Mesendoderm (in vitro differentiated cells): ENCODE measurements around the gene KIAA1328.
"Not testable (repeated sequence)": the region's sequence is repeated elsewhere in the genome, so short reads cannot be mapped to it uniquely, and the experiment has no call there.

Experiments used
- DNase-seq: peaks from one replicate; pipeline ENCODE4 v3.0.0; 2013
- H2AK5ac ChIP-seq: 2 replicates; pipeline ENCODE4 v1.6.1; 2013; ENCODE audit warnings: low read length, inconsistent platforms
- H2BK120ac ChIP-seq: 2 replicates; pipeline ENCODE4 v1.6.1; 2013; ENCODE audit warnings: low read depth, mild to moderate bottlenecking, low read length, moderate library complexity, mixed read lengths
- H2BK15ac ChIP-seq: replicated peaks from 2 replicates; pipeline ENCODE4 v1.6.1; 2013; ENCODE audit warnings: low read depth, mild to moderate bottlenecking, moderate library complexity
- H2BK5ac ChIP-seq: 2 replicates; pipeline ENCODE4 v1.6.1; 2013; ENCODE audit warnings: low read length, inconsistent platforms
- H3K18ac ChIP-seq: 2 replicates; pipeline ENCODE4 v1.6.1; 2013; ENCODE audit warnings: mild to moderate bottlenecking, low read length, mixed read lengths
- H3K23ac ChIP-seq: one replicate; pipeline ENCODE4 v1.6.1; 2013; ENCODE audit warnings: low read length
- H3K27ac ChIP-seq: 2 replicates; pipeline ENCODE4 v1.5.1; 2013; ENCODE audit warnings: low read depth, mild to moderate bottlenecking, inconsistent platforms, low read length, moderate library complexity
- H3K27me3 ChIP-seq: 2 replicates; pipeline ENCODE4 v1.6.1; 2013; ENCODE audit warnings: low read length, control low read depth, mild to moderate bottlenecking, inconsistent platforms; ENCODE audit not compliant: insufficient read depth, poor library complexity
- H3K36me3 ChIP-seq: 2 replicates; pipeline ENCODE4 v1.6.1; 2013; ENCODE audit warnings: low read length, inconsistent platforms; ENCODE audit not compliant: control insufficient read depth, insufficient read depth
- H3K4ac ChIP-seq: one replicate; pipeline ENCODE4 v1.6.1; 2013; ENCODE audit warnings: low read depth, mild to moderate bottlenecking, low read length, moderate library complexity
- H3K4me1 ChIP-seq: 2 replicates; pipeline ENCODE4 v1.6.1; 2013; ENCODE audit warnings: low read depth, low read length, inconsistent platforms; ENCODE audit not compliant: control insufficient read depth
- H3K4me2 ChIP-seq: 2 replicates; pipeline ENCODE4 v1.6.1; 2013; ENCODE audit warnings: low read length
- H3K4me3 ChIP-seq: 2 replicates; pipeline ENCODE4 v1.5.1; 2013; ENCODE audit warnings: mild to moderate bottlenecking, low read length
- H3K56ac ChIP-seq: one replicate; pipeline ENCODE4 v1.6.1; 2013; ENCODE audit warnings: low read length
- H3K79me1 ChIP-seq: 2 replicates; pipeline ENCODE4 v1.6.1; 2013; ENCODE audit warnings: low read length, inconsistent platforms
- H3K79me2 ChIP-seq: 2 replicates; pipeline ENCODE4 v1.6.1; 2013; ENCODE audit warnings: mild to moderate bottlenecking, low read length; ENCODE audit not compliant: control insufficient read depth, insufficient read depth
- H3K9ac ChIP-seq: 2 replicates; pipeline ENCODE4 v1.6.1; 2013; ENCODE audit warnings: low read length, inconsistent platforms
- H4K5ac ChIP-seq: one replicate; pipeline ENCODE4 v1.6.1; 2013; ENCODE audit warnings: low read length
- H4K8ac ChIP-seq: one replicate; pipeline ENCODE4 v1.6.1; 2013; ENCODE audit warnings: low read depth, mild to moderate bottlenecking, control low read depth, low read length, moderate library complexity
- WGBS: extraction: QIAGEN DNeasy Blood & Tissue Kit; methylation state at CpG from one replicate; pipeline ENCODE4 v1.1.7; 2013; ENCODE audit warnings: low lambda C conversion rate, missing lambda C conversion rate; ENCODE audit not compliant: insufficient coverage; ENCODE audit errors: extremely low coverage; 5-methylcytosine and 5-hydroxymethylcytosine counted together

KIAA1328 gene

GRCh38 chr18:36816096-36816495 lies 12.8 kb upstream of the KIAA1328 start:
- H2BK120ac ChIP-seq, H3K4me1 ChIP-seq, H3K79me1 ChIP-seq, H2AK5ac ChIP-seq, H3K27ac ChIP-seq, H3K9ac ChIP-seq, H2BK15ac ChIP-seq, H3K36me3 ChIP-seq, H2BK5ac ChIP-seq, H3K4me2 ChIP-seq, H3K79me2 ChIP-seq, H3K56ac ChIP-seq, H3K4me3 ChIP-seq, H3K18ac ChIP-seq, H4K5ac ChIP-seq, H3K23ac ChIP-seq, H4K8ac ChIP-seq, H3K4ac ChIP-seq, H3K27me3 ChIP-seq: not testable (repeated sequence)
- peak; percentile 35 for DNase-seq

- H3K4me3 ChIP-seq: no peak overlapping the region
- H2BK120ac ChIP-seq: no peak overlapping the region
- no peak overlapping the region for H3K27ac ChIP-seq
- no CpG with 5 or more reads among the region's 1 CpG for WGBS
- no peak for DNase-seq
- no peak overlapping the region for H3K4me2 ChIP-seq
- peaks cover 3% of the 10 kb centered on the region for H3K4me1 ChIP-seq
- no peak overlapping the region for H3K56ac ChIP-seq
- no peak overlapping the region for H4K8ac ChIP-seq
- no peak overlapping the region for H3K9ac ChIP-seq
- no peaks in the 10 kb centered on the region for H3K79me2 ChIP-seq
- no peak overlapping the region for H3K18ac ChIP-seq
- no peaks in the 10 kb centered on the region for H3K79me1 ChIP-seq
- no peak overlapping the region for H4K5ac ChIP-seq
- H2BK15ac ChIP-seq: no peak overlapping the region
- no peak overlapping the region for H3K23ac ChIP-seq
- no peaks in the 10 kb centered on the region for H3K27me3 ChIP-seq
- no peak overlapping the region for H3K4ac ChIP-seq
- H3K36me3 ChIP-seq: no peaks in the 10 kb centered on the region
- H2BK5ac ChIP-seq: no peak overlapping the region
- no peak overlapping the region for H2AK5ac ChIP-seq
Observed at GRCh38 chr18:36817039-36817438, 11.9 kb upstream of the KIAA1328 start.

- DNase-seq: no peak
- Histone ChIP-seq H2BK5ac (no peak overlapping the region), H3K27ac (no peak overlapping the region), H2AK5ac (no peak overlapping the region), H4K8ac (no peak overlapping the region), H3K9ac (no peak overlapping the region), H3K18ac (no peak overlapping the region), H3K4me1 (peaks cover 3% of the 10 kb centered on the region), H3K4me3 (no peak overlapping the region), H3K79me2 (no peaks in the 10 kb centered on the region), H3K23ac (no peak overlapping the region), H3K4me2 (no peak overlapping the region), H3K4ac (no peak overlapping the region), H2BK120ac (no peak overlapping the region), H3K27me3 (no peaks in the 10 kb centered on the region), H4K5ac (no peak overlapping the region), H2BK15ac (no peak overlapping the region), H3K56ac (no peak overlapping the region), H3K36me3 (no peaks in the 10 kb centered on the region), H3K79me1 (no peaks in the 10 kb centered on the region)
- no CpG with 5 or more reads among the region's 3 CpGs for WGBS
Observed at GRCh38 chr18:36818652-36819051, 10.3 kb upstream of the KIAA1328 start.

- Histone ChIP-seq H4K5ac (no peak overlapping the region), H3K36me3 (no peaks in the 10 kb centered on the region), H2BK15ac (no peak overlapping the region), H3K4me3 (no peak overlapping the region), H3K18ac (no peak overlapping the region), H3K23ac (no peak overlapping the region), H3K9ac (no peak overlapping the region), H2AK5ac (no peak overlapping the region), H4K8ac (no peak overlapping the region), H2BK120ac (no peak overlapping the region), H2BK5ac (no peak overlapping the region), H3K4ac (no peak overlapping the region), H3K27me3 (no peaks in the 10 kb centered on the region), H3K27ac (no peak overlapping the region), H3K56ac (no peak overlapping the region), H3K79me2 (no peaks in the 10 kb centered on the region), H3K4me2 (no peak overlapping the region), H3K79me1 (no peaks in the 10 kb centered on the region), H3K4me1 (peaks cover 3% of the 10 kb centered on the region)
- no peak for DNase-seq
Observed at GRCh38 chr18:36819621-36820020, 9.3 kb upstream of the KIAA1328 start.

GRCh38 chr18:36821681-36822080 lies 7.2 kb upstream of the KIAA1328 start:
- H3K18ac ChIP-seq: peak overlapping the region; percentile 51

GRCh38 chr18:36825526-36825925 lies 3.4 kb upstream of the KIAA1328 start:
- Histone ChIP-seq H3K4me3 (no peak overlapping the region), H2BK15ac (no peak overlapping the region), H3K18ac (no peak overlapping the region), H3K79me1 (peaks cover 3% of the 10 kb centered on the region), H4K8ac (no peak overlapping the region), H3K36me3 (no peaks in the 10 kb centered on the region), H3K4me2 (no peak overlapping the region), H4K5ac (no peak overlapping the region), H3K27ac (no peak overlapping the region), H3K23ac (no peak overlapping the region), H3K4me1 (peaks cover 7% of the 10 kb centered on the region), H3K79me2 (peaks cover 2% of the 10 kb centered on the region), H2BK120ac (no peak overlapping the region), H3K4ac (no peak overlapping the region), H2AK5ac (no peak overlapping the region), H3K9ac (no peak overlapping the region), H2BK5ac (no peak overlapping the region), H3K56ac (no peak overlapping the region), H3K27me3 (no peaks in the 10 kb centered on the region)
- no peak for DNase-seq

More at GRCh38 chr18:36821681-36822080, 7.2 kb upstream of the KIAA1328 start:
- Histone ChIP-seq H3K36me3 (no peaks in the 10 kb centered on the region), H3K23ac (no peak overlapping the region), H4K5ac (no peak overlapping the region), H3K27me3 (no peaks in the 10 kb centered on the region), H2BK15ac (no peak overlapping the region), H3K4me1 (peaks cover 3% of the 10 kb centered on the region), H2BK5ac (no peak overlapping the region), H4K8ac (no peak overlapping the region), H3K4me2 (no peak overlapping the region), H2BK120ac (no peak overlapping the region), H3K79me2 (no peaks in the 10 kb centered on the region), H3K27ac (peak overlapping the region; percentile 70), H3K56ac (no peak overlapping the region), H3K4me3 (no peak overlapping the region), H3K79me1 (no peaks in the 10 kb centered on the region), H3K4ac (no peak overlapping the region), H3K9ac (no peak overlapping the region), H2AK5ac (no peak overlapping the region)
- WGBS: no CpG with 5 or more reads among the region's 4 CpGs
- peak; percentile 88 for DNase-seq
